ENCODE measurements around the gene DCX.

The DCX gene

DNA sequence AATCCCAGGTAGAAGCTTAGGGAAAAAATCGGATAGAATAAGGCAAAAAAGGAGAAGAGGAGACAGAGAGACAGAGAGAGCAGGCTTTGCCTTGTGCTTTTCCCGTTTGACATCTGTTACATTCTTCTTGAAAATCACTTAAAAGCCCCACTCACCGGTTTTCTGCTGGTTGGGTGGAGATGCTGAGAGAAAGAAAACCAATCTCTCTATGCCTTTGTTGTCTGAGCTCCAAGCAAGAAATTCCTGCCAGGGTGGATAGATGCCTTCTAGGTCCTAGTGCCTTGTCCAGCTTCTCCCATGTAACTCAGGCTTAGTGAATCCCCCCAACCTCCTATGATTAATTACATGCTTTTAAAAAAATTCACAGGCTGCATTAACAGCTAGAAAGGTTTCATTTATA, at the start of gene DCX:
TSS of gene DCX (minus strand) at position 210 of the 400 bp plus-strand sequence. CDS start 1,794 bp downstream, outside the sequence.
- Mint-ChIP-seq H3K27ac (no peak within 1 kb of the TSS), H3K4me1 (ENCODE audit: low read depth) (no peaks in the 10 kb centered on the region), H3K36me3 (ENCODE audit: low read depth) (no peaks in the 10 kb centered on the region), H3K27me3 (peaks cover 9% of the 10 kb centered on the region), H3K4me3 (no peak within 1 kb of the TSS), H3K9me3 (no peaks in the 10 kb centered on the region)
- intact Hi-C loops (cut with micrococcal nuclease) = no loop called here

GRCh38 chrX:111460607-111461006, 48.6 kb upstream of the DCX start:
- Mint-ChIP-seq H3K9me3 (no peaks in the 10 kb centered on the region), H3K4me1 (ENCODE audit: low read depth) (no peaks in the 10 kb centered on the region), H3K27me3 (peaks cover 2% of the 10 kb centered on the region), H3K4me3 (no peak overlapping the region), H3K36me3 (ENCODE audit: low read depth) (no peaks in the 10 kb centered on the region), H3K27ac (no peak overlapping the region)
- intact Hi-C loops (cut with micrococcal nuclease) = no loop called here

GRCh38 chrX:111447298-111447697, 35.3 kb upstream of the DCX start:
- Mint-ChIP-seq H3K9me3 (no peaks in the 10 kb centered on the region), H3K4me1 (ENCODE audit: low read depth) (peaks cover 20% of the 10 kb centered on the region), H3K27ac (no peak overlapping the region), H3K36me3 (ENCODE audit: low read depth) (no peaks in the 10 kb centered on the region), H3K27me3 (no peaks in the 10 kb centered on the region), H3K4me3 (no peak overlapping the region)
- intact Hi-C loops (cut with micrococcal nuclease) = no loop called here

DNA sequence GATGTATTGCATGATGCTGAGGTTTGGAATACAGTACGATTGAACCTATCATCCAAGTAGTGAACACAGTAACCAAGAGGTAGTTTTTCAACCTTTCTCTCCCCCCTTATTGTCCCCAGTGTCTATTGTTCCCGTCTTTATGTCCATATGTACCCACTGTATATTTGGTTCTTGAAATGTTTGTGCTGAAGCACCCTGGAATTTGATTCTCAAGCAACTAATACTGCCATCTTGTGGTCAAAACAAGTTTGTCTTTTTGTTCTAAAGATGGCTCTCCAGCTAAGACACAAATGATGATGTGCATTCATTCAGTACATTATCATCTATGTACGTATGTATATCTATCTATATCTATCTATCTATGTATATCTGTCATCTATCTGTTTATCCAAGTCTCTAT, 33.5 kb upstream of the DCX start:
- H3K4me3 Mint-ChIP-seq = no peak overlapping the region
- H3K9me3 Mint-ChIP-seq = no peaks in the 10 kb centered on the region
- peaks cover 16% of the 10 kb centered on the region for H3K4me1 Mint-ChIP-seq (ENCODE audit: low read depth)
- no peak overlapping the region for H3K27ac Mint-ChIP-seq
- no peaks in the 10 kb centered on the region for H3K27me3 Mint-ChIP-seq
- intact Hi-C loops (cut with micrococcal nuclease) = no loop called here
- no peaks in the 10 kb centered on the region for H3K36me3 Mint-ChIP-seq (ENCODE audit: low read depth)

- Mint-ChIP-seq H3K9me3 (no peaks in the 10 kb centered on the region), H3K27me3 (no peaks in the 10 kb centered on the region), H3K4me3 (no peak overlapping the region), H3K4me1 (ENCODE audit: low read depth) (peaks cover 16% of the 10 kb centered on the region), H3K27ac (no peak overlapping the region), H3K36me3 (ENCODE audit: low read depth) (no peaks in the 10 kb centered on the region)
- intact Hi-C loops (cut with micrococcal nuclease) = no loop called here
Observed at GRCh38 chrX:111444881-111445280, 32.9 kb upstream of the DCX start.

GRCh38 chrX:111443946-111444345, 32.0 kb upstream of the DCX start:
- Mint-ChIP-seq H3K4me1 (ENCODE audit: low read depth) (peaks cover 16% of the 10 kb centered on the region), H3K4me3 (no peak overlapping the region)
- intact Hi-C loops (cut with micrococcal nuclease) = no loop called here

GRCh38 chrX:111442791-111443190, 30.8 kb upstream of the DCX start:
- no peak overlapping the region for H3K27ac Mint-ChIP-seq
- H3K27me3 Mint-ChIP-seq = no peaks in the 10 kb centered on the region
- intact Hi-C loops (cut with micrococcal nuclease) = no loop called here
- no peak overlapping the region for H3K4me3 Mint-ChIP-seq
- no peaks in the 10 kb centered on the region for H3K9me3 Mint-ChIP-seq
- H3K36me3 Mint-ChIP-seq (ENCODE audit: low read depth) = no peaks in the 10 kb centered on the region
- peaks cover 13% of the 10 kb centered on the region for H3K4me1 Mint-ChIP-seq (ENCODE audit: low read depth)

More at GRCh38 chrX:111443946-111444345, 32.0 kb upstream of the DCX start:
- Mint-ChIP-seq H3K27me3 (no peaks in the 10 kb centered on the region), H3K9me3 (no peaks in the 10 kb centered on the region), H3K36me3 (ENCODE audit: low read depth) (no peaks in the 10 kb centered on the region), H3K27ac (no peak overlapping the region)

- Mint-ChIP-seq H3K27me3 (no peaks in the 10 kb centered on the region), H3K27ac (no peak overlapping the region), H3K4me1 (ENCODE audit: low read depth) (peaks cover 7% of the 10 kb centered on the region), H3K36me3 (ENCODE audit: low read depth) (no peaks in the 10 kb centered on the region), H3K4me3 (no peak overlapping the region), H3K9me3 (no peaks in the 10 kb centered on the region)
- intact Hi-C loops (cut with micrococcal nuclease) = no loop called here
Observed at GRCh38 chrX:111435469-111435868, 23.5 kb upstream of the DCX start.

DNA sequence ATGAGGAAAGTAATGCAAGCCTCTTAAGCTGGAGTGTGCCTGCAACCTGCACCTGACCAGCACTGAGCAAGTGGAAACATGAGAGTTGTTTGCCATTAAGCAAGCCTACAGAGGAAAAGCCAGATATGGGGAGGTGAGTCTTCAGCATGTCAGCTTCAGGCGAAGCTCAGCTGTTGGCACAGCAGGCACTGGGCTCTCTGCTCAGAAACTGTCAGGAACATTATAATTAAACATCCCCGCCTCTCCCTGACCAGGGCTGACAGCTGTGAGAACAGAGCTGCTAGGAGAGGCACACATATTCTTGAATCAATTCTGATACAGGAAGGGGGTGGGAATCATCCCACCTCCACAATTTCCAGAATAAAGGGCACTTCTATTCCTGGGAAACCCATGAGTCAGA, 19.0 kb upstream of the DCX start:
- Mint-ChIP-seq H3K27ac (no peak overlapping the region), H3K4me1 (ENCODE audit: low read depth) (peaks cover 7% of the 10 kb centered on the region), H3K4me3 (no peak overlapping the region), H3K9me3 (no peaks in the 10 kb centered on the region), H3K36me3 (ENCODE audit: low read depth) (no peaks in the 10 kb centered on the region), H3K27me3 (no peaks in the 10 kb centered on the region)
- intact Hi-C loops (cut with micrococcal nuclease) = no loop called here

- peaks cover 9% of the 10 kb centered on the region for H3K27me3 Mint-ChIP-seq
- no peaks in the 10 kb centered on the region for H3K4me1 Mint-ChIP-seq (ENCODE audit: low read depth)
- H3K36me3 Mint-ChIP-seq (ENCODE audit: low read depth) = no peaks in the 10 kb centered on the region
- H3K4me3 Mint-ChIP-seq = no peak overlapping the region
- H3K27ac Mint-ChIP-seq = no peak overlapping the region
- intact Hi-C loops (cut with micrococcal nuclease) = no loop called here
- H3K9me3 Mint-ChIP-seq = no peaks in the 10 kb centered on the region
Observed at GRCh38 chrX:111411557-111411956, 435 bp downstream of the DCX start.

DNA sequence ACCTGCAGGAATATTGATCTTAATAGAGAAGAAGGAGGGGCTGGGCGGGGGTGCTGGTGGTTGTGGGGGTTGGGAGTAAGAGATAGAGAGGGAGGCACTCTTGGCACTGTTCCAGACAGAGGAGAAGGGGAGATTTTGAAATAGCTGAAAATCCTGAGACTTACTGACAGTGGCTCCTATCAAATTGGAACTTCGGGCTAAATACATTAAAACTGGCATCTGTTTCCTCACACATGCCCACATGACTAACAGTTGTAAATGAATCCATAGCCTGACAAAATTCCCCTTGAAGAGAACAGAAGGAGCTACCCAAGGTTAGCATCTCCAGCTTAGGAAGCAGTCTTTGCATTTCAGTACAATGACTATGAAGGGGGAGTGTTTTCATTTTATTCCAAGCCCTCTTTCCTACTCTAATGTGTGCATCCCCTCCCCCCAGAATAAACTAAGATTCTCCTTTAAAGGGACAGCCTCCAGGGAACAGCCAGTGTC, 1.4 kb downstream of the DCX start:
- H3K4me1 Mint-ChIP-seq (ENCODE audit: low read depth) = no peaks in the 10 kb centered on the region
- H3K9me3 Mint-ChIP-seq = no peaks in the 10 kb centered on the region
- H3K27ac Mint-ChIP-seq = no peak overlapping the region
- no peaks in the 10 kb centered on the region for H3K36me3 Mint-ChIP-seq (ENCODE audit: low read depth)
- intact Hi-C loops (cut with micrococcal nuclease) = no loop called here
- no peak overlapping the region for H3K4me3 Mint-ChIP-seq
- peaks cover 9% of the 10 kb centered on the region for H3K27me3 Mint-ChIP-seq

DNA sequence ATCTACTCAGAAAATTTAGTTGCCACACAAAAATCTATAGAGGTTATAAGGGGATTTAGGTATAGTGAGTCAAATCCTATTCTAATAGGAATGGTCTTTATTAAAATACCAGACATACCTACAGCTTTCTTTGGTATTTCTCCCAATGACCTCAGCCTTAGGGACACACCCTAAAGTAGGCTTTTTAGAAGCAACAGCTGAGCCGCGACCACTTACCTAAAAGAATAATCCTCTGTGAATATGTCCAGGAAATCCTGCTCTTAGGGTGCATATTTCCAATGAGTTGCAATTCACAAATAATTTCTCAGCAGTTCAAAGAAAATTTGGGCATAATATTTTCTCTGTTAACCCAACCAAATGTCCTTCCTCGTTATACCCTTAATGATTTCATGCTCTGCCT, 2.7 kb downstream of the DCX start:
- H3K4me3 Mint-ChIP-seq = no peak overlapping the region

DNA sequence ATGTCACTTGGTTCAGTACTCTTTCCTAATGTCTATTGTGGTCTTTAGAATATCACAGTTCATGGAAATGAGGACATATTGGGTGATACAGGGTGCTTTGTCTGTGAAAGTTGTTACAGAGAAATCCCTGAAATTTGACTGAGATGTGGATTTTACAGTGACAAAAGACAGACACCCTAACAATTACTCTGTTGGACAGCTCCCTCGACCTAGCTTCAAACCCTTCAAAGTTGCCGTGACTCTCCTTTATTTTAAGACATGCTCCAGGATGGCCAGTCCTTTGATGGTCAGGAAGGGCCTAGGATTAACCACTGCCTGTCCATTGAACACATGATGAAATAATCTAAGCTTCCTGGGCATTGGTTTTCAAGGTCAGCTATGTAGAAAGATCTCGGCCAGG, 4.0 kb downstream of the DCX start:
- Mint-ChIP-seq H3K4me1 (ENCODE audit: low read depth) (no peaks in the 10 kb centered on the region), H3K27ac (no peak overlapping the region), H3K9me3 (no peaks in the 10 kb centered on the region), H3K27me3 (peaks cover 9% of the 10 kb centered on the region), H3K36me3 (ENCODE audit: low read depth) (no peaks in the 10 kb centered on the region), H3K4me3 (no peak overlapping the region)
- intact Hi-C loops (cut with micrococcal nuclease) = no loop called here

More for the DNA sequence above, 2.7 kb downstream of the DCX start:
- Mint-ChIP-seq H3K36me3 (ENCODE audit: low read depth) (no peaks in the 10 kb centered on the region), H3K9me3 (no peaks in the 10 kb centered on the region), H3K4me1 (ENCODE audit: low read depth) (no peaks in the 10 kb centered on the region), H3K27ac (no peak overlapping the region), H3K27me3 (peaks cover 9% of the 10 kb centered on the region)
- intact Hi-C loops (cut with micrococcal nuclease) = no loop called here

DNA sequence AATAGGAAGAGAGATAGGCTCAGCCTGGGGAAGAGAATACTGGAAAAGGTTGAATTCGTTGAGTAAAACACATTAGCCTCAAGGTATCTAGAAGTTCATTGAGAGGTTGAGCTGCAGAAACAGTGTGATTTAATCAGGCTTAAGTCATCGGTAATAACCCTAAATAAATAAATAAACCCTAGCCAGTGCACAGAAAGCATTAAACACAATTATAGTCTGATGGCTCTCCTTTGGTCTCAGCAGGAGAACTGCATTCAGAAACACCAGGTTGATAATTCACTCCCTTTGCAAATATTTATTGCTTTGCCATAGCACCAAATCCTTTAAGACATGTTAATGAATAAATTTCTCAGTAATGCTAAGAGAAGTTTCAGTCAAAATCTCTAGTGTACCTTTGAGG, 9.6 kb downstream of the DCX start:
- Mint-ChIP-seq H3K9me3 (no peaks in the 10 kb centered on the region), H3K36me3 (ENCODE audit: low read depth) (no peaks in the 10 kb centered on the region), H3K4me3 (no peak overlapping the region), H3K4me1 (ENCODE audit: low read depth) (no peaks in the 10 kb centered on the region), H3K27me3 (no peaks in the 10 kb centered on the region), H3K27ac (no peak overlapping the region)
- intact Hi-C loops (cut with micrococcal nuclease) = no loop called here

DNA sequence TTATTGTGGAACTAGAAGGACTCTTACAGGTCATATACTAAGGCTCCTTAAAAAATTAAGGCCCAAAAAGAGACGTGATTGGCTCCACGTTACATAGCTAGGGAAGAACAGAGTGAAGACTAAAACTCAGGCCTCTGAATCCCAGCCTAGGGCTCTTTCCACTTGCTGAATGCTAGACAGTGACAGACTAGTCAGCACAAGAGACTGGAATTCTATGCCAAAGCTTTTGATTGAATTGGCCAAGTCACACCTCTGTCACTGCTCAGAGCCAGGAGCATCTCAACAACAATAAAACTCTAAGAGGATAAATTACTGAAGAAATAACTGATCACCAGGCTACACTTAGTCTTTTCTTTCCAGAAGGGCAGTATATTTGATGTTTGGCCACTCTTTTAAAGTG, 16.8 kb downstream of the DCX start:
- no peaks in the 10 kb centered on the region for H3K27me3 Mint-ChIP-seq
- no peaks in the 10 kb centered on the region for H3K9me3 Mint-ChIP-seq
- H3K4me3 Mint-ChIP-seq = no peak overlapping the region
- intact Hi-C loops (cut with micrococcal nuclease) = no loop called here
- no peaks in the 10 kb centered on the region for H3K4me1 Mint-ChIP-seq (ENCODE audit: low read depth)
- H3K36me3 Mint-ChIP-seq (ENCODE audit: low read depth) = no peaks in the 10 kb centered on the region
- no peak overlapping the region for H3K27ac Mint-ChIP-seq

Data from dendritic cell treated with granulocyte-macrophage colony-stimulating factor and Interleukin-4, amounts not matched to agents 40 ng/mL and 50 ng/mL, for 4 days (primary cell).